ENCODE measurements around the gene MELTF. TPM values are rescaled to one million over a fixed set of nuclear protein-coding genes. Genes with fewer than 3 reads are reported as not detected.

The MELTF gene
- total RNA-seq, 6 experiments from 2014 or later, result 0.42 to 5.3 (median 2.0) TPM

- H3K36me3 ChIP-seq, result no peaks in the 10 kb centered on the region
- DNase-seq, result peak; percentile 15 to 43 (median 35)
- WGBS (ENCODE audit: insufficient coverage, low coverage, low lambda C conversion rate, missing lambda C conversion rate), result 88% methylated on average over 9 of the region's 20 CpGs
- no peaks in the 10 kb centered on the region for H3K4me1 ChIP-seq
- H3K27me3 ChIP-seq, result no peaks in the 10 kb centered on the region
- intact Hi-C loops (cut with DNase I), result loop anchor here (5.0 to 10.0 kb wide), 2 partner anchors 183 to 186 kb away; no protein-coding TSS in a partner anchor
- H3K9me3 ChIP-seq, result no peaks in the 10 kb centered on the region
- ATAC-seq, result no peak
- TF ChIP-seq CTCF (IDR thresholded peaks at IDR 0.05) (no peak), POLR2A (IDR thresholded peaks at IDR 0.05) (no peak)
- no peak overlapping the region for H3K27ac ChIP-seq
- H3K4me3 ChIP-seq, result no peak overlapping the region
Measured at GRCh38 chr3:197001106-197001971, 28.3 kb downstream of the MELTF start.

GRCh38 chr3:197000211-197000610 is 29.4 kb downstream of the MELTF start:
- intact Hi-C loops (cut with DNase I), result loop anchor here (5.0 to 10.0 kb wide), 2 partner anchors 185 to 187 kb away; no protein-coding TSS in a partner anchor
- TF ChIP-seq POLR2A (IDR thresholded peaks at IDR 0.05) (no peak), CTCF (IDR thresholded peaks at IDR 0.05) (no peak)
- Histone ChIP-seq H3K36me3 (no peaks in the 10 kb centered on the region), H3K27me3 (no peaks in the 10 kb centered on the region), H3K9me3 (no peaks in the 10 kb centered on the region), H3K4me1 (no peaks in the 10 kb centered on the region), H3K4me3 (no peak overlapping the region), H3K27ac (no peak overlapping the region)
- ATAC-seq (no peak), DNase-seq (peak in 2 of 3 donors; percentile 2 to 20)
- WGBS (ENCODE audit: insufficient coverage, low coverage, low lambda C conversion rate, missing lambda C conversion rate), result 71% methylated on average over 1 of the region's 5 CpGs

GRCh38 chr3:196998966-196999760 is 30.5 kb downstream of the MELTF start:
- H3K4me3 ChIP-seq, result no peak overlapping the region
- DNase-seq, result peak; percentile 13 to 39 (median 31)
- no peaks in the 10 kb centered on the region for H3K4me1 ChIP-seq
- WGBS (ENCODE audit: insufficient coverage, low coverage, low lambda C conversion rate, missing lambda C conversion rate), result 100% methylated on average over 4 of the region's 21 CpGs
- no peaks in the 10 kb centered on the region for H3K9me3 ChIP-seq
- intact Hi-C loops (cut with DNase I), result no loop called here
- H3K27me3 ChIP-seq, result no peaks in the 10 kb centered on the region
- TF ChIP-seq POLR2A (IDR thresholded peaks at IDR 0.05) (no peak), CTCF (IDR thresholded peaks at IDR 0.05) (no peak)
- H3K27ac ChIP-seq, result no peak overlapping the region
- H3K36me3 ChIP-seq, result no peaks in the 10 kb centered on the region
- no peak for ATAC-seq

GRCh38 chr3:196997311-196997710 is 32.3 kb downstream of the MELTF start:
- Histone ChIP-seq H3K36me3 (no peaks in the 10 kb centered on the region), H3K4me3 (no peak overlapping the region), H3K4me1 (no peaks in the 10 kb centered on the region), H3K27ac (no peak overlapping the region), H3K9me3 (no peaks in the 10 kb centered on the region), H3K27me3 (no peaks in the 10 kb centered on the region)
- DNase-seq (peak; percentile 13 to 36 (median 35)), ATAC-seq (no peak)
- TF ChIP-seq POLR2A (IDR thresholded peaks at IDR 0.05), result no peak
- no peak for TF ChIP-seq CTCF (IDR thresholded peaks at IDR 0.05)
- intact Hi-C loops (cut with DNase I), result no loop called here
- 90% methylated on average over 2 of the region's 15 CpGs for WGBS (ENCODE audit: insufficient coverage, low coverage, low lambda C conversion rate, missing lambda C conversion rate)

Data from right lobe of liver (tissue), 6 donors.